HG03066 (cell line): ENCODE data around the gene VANGL1.
A peak's percentile ranks its signal among the peaks of the same experiment; 100 is the strongest.

Experiments
- ATAC-seq: cut with Tn5 transposase; IDR thresholded peaks from one replicate; pipeline ENCODE4 v1.9.1; 2021; ENCODE audit warnings: low read depth; ENCODE audit not compliant: unreplicated experiment

Gene VANGL1

GRCh38 chr1:115728341-115728740 lies 86.6 kb downstream of the VANGL1 start:
- no peak for ATAC-seq

DNA sequence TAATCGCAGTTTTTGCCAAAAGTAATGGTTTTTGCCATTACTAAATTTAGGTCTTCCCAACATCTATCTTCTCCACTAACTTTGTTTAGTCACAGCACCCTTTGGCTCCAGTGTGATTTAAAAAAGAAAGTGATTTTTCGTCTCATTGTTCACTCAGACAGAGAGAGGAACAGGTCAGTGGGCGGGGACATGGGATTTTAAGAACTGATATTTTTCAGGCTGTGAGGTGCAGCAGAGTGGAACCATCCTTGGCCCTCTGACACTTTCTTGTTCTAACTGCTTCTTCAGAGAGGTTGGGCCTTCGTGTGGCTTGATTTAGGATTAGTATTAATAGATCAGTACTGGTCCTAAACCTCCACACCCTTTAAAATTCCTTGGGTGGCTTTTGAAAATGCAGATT lies 88.0 kb downstream of the VANGL1 start:
- ATAC-seq, result peak; percentile 96

GRCh38 chr1:115732316-115732715 lies 90.5 kb downstream of the VANGL1 start:
- ATAC-seq, result no peak

DNA sequence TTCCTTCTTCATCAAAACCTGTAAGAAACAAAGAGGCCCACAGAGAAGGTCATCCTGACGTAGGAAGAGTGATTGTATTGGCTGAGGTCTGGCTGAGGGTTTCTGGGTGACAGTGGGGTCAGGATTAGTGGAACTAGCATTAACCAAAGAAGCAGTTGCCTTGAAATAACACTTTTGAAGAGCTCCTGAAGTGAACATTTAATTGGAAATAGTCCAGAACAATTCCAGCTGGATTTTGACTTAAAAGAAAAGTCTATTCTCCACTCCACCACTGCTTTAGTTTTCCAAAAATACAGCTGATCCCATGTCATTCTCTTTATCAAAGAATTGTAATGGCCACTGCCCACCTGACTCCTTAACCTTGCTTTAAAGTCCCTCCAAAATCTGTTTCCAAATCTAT lies 99.0 kb downstream of the VANGL1 start:
- no peak for ATAC-seq

DNA sequence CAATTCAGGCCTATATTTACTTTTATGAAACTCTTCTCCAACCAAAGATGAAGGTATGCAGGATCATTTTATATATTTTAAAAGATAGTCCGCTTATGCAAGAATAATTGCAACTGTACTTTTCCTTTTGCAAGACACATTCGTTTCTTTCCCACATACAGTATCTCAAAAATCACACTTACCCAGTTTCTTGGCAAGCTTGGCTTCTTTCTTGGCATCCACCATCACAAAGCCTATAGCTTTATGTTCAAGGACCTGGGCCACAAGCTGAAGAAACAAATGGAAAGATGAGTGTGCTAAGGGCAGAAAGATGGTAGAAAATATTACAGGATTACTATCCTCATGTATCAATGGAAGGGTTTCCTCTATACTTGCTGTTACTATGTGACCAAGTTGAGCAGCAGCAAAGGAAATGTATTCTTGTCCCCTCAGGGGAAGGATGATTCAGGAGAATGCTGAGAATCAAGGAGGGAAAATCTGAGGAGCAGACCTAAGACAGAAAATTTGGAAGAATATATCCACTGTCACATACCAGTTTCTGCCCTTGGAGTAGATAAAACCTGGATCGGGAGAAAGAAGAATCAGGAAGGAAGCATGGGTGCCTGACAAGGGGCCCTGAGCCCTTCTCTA lies 103.0 kb downstream of the VANGL1 start:
- ATAC-seq, result no peak

- no peak for ATAC-seq
Observed at GRCh38 chr1:115746021-115746690, 104.4 kb downstream of the VANGL1 start.
